ENCODE measurements around the gene YAE1.

The YAE1 gene

DNA sequence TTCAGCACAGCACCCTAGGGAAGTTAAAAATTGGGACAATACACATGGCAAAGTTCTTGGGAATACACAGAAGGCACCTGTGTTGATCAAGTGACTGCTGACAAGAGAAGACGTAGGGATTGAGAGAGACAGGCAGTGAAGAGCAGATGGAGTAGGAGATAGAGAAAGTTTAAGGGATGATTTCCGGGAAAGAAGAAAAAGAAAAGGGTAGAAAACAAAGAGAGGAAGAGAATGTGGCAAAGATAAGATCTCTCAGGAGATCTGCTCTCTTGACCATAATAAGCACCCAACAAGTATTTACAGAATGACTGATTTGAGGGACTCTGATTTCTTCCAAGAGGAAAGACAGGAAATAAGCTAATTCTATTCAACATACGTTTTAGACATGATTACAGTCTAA, 42.1 kb downstream of the YAE1 start:
- no peak for DNase-seq (ENCODE audit: low read depth)

DNA sequence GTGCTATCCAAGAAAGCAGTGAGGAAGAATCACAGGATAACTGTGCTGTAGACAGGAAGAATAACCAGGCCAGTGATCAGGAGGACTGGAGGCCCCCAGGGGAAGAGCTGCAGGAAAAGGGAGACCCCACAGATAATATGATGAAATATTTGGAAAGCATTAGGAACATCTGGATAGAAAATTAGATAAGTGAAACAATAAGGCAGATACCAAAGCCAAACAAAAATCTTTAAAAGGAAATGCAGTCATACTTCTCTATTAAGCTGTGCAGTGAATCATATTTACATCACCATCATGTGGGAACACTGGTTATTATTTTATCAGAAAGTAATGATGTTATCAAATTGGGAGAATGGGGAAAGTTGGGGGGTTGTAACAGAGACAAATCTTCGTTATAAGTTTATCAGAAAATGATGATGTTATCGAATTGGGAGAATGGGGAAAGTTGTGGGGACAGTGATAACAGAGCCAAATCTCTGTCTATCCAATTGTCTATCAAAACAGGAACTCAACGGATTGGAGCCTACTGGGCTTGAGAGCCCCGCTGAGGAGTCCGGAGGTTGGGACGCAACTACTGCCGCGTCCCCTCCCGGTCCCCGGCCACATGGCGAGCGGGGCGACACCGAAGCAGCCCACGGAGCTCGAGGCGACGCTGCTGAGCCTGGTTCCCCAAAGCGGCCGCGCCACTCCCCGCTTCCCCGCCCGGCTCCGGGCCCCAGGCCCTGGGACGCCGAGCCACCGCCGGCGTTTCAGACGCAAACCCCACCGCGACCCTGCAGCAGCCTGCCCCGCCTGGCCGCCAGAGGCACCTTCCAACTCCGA, 43.1 kb downstream of the YAE1 start:
- no peak for DNase-seq (ENCODE audit: low read depth)

DNA sequence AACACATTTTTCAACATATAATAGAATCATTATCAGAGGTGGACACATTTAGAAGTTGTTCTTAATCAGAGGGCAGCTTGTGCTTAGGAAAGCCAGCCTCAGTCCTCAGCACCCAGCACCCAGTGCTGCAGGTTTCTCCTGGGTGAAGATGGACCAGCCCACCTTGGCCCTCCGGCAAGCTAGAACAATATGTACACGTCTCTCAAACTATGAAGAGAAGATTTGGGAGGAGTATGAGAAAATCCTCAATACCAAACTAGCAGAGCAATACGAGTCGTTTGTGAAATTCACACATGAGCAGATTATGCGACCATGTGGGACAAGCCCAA, 43.7 kb downstream of the YAE1 start:
- no peak for DNase-seq (ENCODE audit: low read depth)

DNA sequence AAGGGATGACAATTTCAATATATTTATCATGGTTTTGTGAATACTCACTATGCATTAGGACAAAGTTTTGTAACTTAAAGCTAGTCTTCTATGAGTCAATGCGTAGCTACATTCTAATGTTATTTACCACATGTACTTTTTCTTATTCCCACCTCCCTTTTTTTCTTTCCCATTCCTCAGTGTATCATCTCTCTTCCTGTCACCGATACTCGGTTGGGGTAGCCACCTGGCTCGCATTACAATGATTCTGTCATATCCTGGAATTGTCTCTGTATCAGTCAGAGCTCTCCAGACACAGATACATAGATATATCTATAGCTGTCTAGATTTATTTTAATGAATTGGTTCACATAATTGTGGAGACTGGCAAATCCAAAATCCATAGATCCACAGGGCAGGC, 47.4 kb downstream of the YAE1 start:
- no peak for DNase-seq (ENCODE audit: low read depth)

DNA sequence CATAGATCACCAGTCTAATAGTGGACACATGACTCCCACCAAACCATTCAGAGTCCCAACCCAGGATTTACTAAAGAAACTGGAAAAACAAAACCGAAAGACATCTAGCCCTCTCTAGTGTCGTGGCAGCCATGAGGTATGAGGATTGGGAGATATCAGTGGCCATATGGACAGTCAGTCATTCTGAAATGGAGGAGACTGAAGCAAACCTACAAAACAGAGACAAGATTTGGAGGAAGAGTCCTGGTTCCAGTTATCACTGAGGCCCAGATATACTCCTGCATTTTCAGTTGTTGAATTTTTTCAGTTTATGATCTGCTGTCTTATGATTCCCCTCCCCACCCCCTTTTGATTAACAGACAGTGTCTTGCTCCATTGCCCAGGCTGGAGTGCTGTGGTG, 48.1 kb downstream of the YAE1 start:
- DNase-seq (ENCODE audit: low read depth) = no peak

DNA sequence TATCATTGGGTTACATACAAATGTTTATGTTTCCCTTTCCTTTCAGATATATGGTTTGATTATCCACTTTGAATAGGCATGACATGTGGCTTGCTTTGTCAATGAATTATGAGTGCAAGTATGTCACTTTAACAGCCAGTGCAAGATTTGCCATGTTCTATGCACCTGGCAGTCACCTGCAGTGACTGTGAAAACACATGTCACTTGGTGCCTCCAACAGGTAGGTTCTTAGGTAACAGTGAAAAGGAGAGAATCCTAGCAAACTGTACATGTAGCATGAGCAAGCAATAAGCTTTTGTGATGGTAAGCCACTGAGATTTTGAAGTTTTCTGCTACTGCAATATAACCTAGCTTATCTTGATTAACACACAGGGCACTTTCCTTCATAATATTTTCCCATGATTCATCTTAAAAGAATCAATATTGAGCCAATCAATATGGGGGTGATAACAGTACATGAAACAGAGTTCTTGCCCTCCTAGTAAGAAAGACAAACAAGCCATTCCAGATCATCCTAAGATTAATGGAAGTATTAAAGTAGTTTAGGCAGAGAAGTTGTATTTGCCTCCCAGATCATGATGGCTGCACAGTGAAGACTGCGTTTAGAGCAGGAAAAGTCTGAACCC, 49.3 kb downstream of the YAE1 start:
- no peak for DNase-seq (ENCODE audit: low read depth)

DNA sequence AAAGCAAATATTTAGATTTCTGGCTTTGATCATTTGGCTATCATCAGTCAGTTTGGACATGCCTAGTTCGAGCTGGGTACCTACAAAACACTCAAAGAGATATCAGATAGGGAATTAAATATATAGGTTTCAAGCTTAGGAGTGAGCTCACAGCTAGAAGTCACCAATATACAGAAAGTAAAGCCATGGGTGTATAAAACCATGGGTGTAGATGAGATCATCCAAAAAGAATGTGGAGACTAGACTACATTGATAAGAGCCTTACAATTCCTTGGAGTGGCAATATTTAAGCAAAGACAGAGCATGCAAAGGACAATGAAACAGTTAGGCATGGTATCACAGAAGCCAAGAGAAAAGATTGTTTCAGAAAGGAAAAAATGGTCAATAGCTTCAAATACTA, 49.9 kb downstream of the YAE1 start:
- DNase-seq (ENCODE audit: low read depth) = no peak

DNA sequence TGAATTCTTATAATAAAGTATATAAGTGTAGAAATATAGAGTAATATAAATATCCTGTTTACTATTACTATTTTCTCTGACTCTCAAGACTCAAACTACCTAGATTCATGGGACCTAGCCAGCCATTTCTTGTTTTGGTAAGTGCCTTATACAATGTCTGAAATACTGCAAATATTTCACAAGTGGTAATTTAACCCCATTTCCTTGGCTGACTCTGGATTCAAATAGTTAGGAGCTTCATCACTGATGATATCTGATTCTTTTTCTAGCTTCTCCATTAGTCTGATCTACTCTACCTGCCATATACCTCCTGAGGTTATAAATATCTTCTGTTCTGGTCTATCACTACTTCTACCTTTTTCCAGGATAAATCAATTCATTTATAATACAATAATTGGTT, 50.8 kb downstream of the YAE1 start:
- DNase-seq (ENCODE audit: low read depth) = no peak

DNA sequence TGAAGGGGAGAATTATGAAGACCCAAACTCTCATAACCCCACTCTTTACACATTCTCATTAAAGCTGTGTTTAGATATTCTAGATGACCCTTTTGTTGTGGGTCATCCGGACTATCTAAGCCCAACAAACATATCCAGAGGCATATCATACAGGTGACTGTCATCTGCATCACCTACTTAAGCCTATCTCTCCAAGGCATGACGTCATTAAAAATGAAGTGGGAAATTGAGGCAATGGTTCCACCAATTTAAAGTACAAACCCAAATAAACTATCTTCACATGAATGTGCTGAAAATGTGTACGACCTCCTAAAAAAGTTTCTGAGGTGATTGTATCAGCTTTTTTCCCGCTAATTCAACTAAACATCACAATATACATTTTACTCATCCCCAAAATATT, 52.7 kb downstream of the YAE1 start:
- DNase-seq (ENCODE audit: low read depth) = no peak

DNA sequence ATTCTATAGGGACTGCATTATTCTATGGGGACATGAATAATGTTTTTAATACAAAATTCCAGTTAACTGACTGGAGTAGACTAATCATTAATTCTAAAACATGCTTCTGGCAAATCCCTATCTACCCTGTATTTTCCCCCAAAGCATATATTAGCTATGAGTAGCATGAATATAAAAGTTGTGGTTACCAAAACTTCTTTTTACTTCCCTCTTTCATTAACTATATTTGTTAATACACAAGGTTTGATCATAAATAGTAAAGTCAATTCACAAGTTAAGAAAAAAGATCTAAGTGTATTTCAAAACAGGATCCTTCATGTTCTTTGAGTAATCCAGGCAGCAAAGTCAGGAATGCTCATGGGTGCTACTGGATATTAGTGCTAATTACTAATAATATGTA, 54.3 kb downstream of the YAE1 start:
- DNase-seq (ENCODE audit: low read depth) = no peak

DNA sequence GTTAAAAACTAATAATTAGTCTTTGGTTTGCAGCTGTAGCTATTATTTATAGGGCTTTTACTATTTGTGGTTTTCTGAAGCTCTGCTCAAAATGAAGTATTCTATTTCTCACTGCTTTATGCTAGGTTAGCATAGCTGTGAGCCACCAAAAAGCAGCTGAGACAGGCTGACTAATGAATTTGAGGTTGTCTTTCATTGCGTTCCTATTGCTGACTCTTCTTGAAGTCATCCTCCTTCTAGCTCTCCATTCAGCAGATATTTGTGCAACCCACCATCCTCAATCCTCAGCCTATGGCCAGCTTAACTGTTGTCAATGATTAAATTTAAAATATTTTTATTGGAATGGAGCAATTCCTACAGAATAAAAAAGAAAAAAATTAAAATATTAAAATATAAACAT, 55.1 kb downstream of the YAE1 start:
- no peak for DNase-seq (ENCODE audit: low read depth)

DNA sequence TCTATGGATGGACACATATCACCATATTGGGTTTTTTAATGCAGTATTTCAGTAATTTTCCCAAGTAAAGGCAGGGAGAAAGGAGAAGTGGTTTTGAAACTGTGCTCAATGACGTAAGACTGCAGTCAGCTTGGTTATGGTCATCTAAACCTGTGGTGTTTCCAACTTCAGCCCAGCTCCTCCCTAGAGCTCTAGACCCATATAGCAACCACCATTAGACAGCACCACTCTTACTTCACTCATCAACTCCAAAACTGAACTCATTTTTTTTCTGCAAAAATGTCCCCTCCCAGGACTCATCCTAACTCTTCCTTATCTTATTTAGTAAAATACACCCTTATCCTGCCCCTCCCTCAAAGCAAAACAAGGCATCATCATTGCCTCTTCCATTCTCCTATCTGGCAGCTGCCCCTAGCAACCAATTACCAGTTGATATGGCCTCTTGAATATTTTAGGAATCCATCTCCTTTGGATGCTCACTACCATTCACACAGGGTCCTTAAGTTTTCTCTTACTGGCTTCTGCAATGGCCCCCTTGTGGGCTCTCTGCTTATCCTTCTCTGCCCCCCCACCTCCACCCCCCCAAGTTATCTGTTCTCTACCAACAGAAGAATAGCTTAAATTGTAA, 55.7 kb downstream of the YAE1 start:
- DNase-seq (ENCODE audit: low read depth) = no peak
